Measurements from ENCODE around the gene BMPR1A.

DNA sequence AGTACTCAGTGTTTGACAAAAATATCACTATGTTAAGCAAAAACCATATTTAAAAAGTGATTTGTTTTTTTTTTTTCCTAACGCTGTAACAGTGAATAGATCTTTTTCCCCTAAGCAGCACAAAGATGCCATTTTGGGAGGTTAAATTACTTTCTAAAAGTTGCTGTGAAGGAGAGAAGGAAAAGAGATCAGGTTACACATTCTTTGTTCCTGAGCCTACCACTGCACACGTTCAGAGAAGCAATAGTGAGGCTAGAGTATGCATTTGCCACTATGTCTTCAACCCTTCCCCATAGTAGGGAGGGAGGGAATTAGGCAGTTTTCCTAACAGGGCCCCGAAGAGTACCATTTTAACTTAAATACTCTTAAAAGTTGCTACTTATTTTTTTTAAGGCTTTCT lies 38.9 kb downstream of the BMPR1A start:
- TF ChIP-seq, protein P1, sequence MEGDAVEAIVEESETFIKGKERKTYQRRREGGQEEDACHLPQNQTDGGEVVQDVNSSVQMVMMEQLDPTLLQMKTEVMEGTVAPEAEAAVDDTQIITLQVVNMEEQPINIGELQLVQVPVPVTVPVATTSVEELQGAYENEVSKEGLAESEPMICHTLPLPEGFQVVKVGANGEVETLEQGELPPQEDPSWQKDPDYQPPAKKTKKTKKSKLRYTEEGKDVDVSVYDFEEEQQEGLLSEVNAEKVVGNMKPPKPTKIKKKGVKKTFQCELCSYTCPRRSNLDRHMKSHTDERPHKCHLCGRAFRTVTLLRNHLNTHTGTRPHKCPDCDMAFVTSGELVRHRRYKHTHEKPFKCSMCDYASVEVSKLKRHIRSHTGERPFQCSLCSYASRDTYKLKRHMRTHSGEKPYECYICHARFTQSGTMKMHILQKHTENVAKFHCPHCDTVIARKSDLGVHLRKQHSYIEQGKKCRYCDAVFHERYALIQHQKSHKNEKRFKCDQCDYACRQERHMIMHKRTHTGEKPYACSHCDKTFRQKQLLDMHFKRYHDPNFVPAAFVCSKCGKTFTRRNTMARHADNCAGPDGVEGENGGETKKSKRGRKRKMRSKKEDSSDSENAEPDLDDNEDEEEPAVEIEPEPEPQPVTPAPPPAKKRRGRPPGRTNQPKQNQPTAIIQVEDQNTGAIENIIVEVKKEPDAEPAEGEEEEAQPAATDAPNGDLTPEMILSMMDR (IDR thresholded peaks at IDR 0.05) = no peak
- TF ChIP-seq POLR2A (IDR thresholded peaks at IDR 0.05) = no peak

Data from lower leg skin (tissue), 3 donors.